GM10847 (cell line): ENCODE measurements around the gene CHERP.

Experiments
- POLR2A ChIP-seq: IDR thresholded peaks from 2 replicates; pipeline ENCODE4 v1.6.1; 2011; ENCODE audit not compliant: insufficient read length; ENCODE audit errors: extremely low read depth

CHERP gene

DNA sequence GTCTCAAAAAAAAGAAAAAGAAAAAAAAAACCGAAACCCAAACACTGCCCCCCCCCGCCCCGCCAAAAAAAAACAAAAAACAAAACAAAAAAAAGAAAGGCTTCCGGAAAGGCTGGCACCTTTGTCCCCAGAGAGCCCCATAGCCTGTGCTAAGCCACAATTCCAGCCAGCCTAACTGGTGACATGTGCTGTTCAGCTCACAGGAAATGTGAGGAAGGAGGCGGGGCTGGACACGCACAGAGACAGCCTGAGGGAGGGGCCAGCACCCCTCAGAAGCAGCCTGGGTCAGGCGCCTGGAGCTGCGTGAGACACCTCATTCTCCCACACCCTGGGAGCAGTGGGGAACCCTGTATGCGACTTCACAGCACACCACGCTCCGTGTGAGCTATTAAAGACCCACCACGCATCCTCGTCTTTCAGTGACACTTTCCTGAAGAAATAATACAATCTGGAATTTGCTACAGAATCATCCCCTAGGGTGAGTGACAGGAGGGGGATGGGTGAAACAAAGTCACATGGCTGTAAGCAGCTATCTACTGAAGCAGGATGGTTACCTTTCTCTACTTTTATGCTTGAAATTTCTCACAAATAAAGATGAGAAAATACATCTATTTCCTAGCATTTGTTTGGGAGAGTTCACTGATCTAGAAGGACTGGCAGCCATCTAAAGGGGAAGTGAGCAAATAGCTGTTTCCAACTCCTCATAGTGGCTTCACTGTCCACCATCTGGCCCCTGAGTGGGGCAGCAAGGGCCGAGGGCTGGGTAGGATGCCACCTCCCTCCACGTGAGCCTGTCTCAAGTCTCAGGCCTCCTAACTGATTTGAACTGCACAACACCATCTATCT lies 42.2 kb upstream of the CHERP start:
- TF ChIP-seq POLR2A: peak; percentile 95

GRCh38 chr19:16582486-16583261 lies 40.4 kb upstream of the CHERP start:
- TF ChIP-seq POLR2A: no peak

DNA sequence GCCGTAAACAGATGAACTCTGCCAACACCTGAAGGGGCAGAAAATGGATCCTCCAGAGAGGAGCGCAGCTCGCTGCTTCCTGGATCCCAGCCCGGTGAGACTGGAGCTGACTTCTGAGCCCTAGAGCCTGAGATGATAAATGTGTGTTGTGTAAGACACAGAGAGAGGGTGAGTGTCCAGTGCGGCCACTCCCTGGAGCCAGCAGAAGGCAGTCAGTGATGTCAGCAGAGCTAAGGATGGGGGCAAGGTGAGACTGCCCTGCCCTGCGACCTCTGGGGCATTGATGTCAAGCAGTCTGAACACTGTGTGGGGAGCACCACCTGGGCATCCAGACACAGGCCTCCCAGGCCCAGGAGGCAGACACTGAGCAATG lies 39.7 kb upstream of the CHERP start:
- TF ChIP-seq POLR2A: no peak

- no peak for TF ChIP-seq POLR2A
Measured at GRCh38 chr19:16581145-16581970, 39.1 kb upstream of the CHERP start.

DNA sequence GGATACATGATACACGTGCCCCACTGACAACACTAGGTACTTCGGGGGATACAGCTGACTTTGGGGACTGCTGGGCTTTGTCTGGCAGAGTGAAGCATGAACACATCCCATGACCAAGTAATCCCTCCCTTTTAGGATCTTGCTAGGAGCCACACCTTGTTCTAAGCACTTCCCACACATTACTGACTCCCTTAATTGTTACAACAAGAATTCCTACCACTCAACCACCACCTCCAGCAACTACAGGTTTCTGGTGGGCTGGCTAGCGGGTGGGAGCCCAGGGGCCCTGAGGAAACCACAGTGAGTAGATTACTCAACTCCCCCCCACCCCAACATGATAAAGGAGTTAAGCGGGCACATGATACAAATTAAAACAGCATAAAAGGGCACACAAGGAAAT lies 37.1 kb upstream of the CHERP start:
- no peak for TF ChIP-seq POLR2A

GRCh38 chr19:16577531-16577985 lies 35.3 kb upstream of the CHERP start:
- TF ChIP-seq POLR2A: no peak

- no peak for TF ChIP-seq POLR2A
Measured at GRCh38 chr19:16576690-16577530, 34.7 kb upstream of the CHERP start.

DNA sequence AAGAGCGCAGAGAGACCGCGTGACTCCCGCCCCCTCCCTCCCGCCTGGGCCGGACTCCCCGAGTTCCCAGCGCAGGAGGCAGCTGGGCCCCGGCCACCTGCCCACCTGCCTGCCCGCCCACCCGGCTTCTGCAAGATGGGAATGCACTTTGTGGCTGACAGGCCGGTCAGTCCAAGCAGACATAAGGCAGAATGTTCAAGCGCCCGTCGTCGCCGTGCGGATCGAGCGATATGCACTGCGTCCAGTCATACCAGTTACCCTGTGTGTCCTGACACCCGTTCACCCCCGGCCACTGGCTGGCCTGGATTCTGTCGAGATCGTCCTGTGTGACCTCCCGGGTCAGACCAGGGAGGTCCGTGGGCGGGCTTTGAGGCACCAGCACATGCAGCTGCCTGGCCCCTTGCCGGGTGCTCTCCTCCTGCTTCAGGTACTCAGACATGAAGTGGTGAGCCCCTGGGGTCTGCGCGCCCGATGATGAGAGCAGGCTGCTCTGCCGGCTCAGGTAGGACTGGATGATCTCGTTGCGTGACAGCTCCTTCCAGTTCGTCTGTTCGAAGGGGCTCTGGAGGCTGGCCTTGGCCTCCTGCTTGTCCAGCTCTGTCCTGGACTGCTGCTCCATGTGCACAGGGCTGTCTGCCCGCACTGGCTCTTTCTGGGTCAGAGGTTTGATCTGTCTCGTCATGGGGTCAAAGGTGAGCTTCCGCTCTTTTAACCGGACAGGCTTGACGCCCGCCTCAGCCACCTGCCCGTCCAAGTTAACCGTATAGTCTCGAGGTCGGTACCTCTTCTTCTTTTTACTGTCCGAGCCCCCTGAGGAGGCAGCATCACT lies 33.8 kb upstream of the CHERP start:
- TF ChIP-seq POLR2A: peak; percentile 14

DNA sequence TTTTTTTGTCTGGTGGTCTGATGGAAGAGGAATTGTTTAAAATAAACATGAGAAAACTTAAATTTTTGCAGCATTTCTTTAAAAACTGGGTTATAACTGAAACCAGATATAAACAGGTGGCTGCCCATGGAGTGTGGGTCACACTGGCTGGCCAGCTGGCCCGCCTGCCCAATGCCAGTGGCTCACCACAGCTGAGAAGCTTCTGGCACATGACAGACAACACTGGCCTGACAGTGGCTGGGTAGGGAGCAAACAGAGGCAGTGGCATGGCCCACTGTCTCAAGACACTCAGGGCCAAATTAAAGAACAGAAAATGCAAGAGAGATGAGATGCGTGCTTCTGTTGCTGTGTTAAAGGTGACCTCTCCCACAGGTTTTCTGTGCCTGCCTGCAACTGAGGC lies 33.0 kb upstream of the CHERP start:
- TF ChIP-seq POLR2A: no peak

GRCh38 chr19:16573925-16574324 lies 31.7 kb upstream of the CHERP start:
- TF ChIP-seq POLR2A: no peak

DNA sequence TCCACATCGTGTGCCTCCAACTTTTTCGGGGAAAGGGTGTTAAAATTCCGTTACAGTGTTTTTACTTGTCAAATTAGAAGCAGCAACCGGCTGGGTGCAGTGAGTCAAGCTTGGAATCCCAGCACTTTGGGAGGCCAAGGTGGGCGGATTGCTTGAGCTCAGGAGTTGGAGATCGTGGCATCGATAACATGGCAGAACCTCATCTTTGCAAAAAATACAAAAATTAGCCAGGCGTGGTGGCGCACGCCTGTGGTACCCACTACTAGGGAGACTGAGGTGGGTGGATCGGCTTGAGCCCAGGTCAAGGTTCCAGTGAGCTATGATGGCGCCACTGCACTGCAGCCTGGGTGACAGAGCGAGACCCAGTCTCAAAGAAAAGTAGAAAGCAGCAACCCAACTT lies 31.1 kb upstream of the CHERP start:
- no peak for TF ChIP-seq POLR2A

DNA sequence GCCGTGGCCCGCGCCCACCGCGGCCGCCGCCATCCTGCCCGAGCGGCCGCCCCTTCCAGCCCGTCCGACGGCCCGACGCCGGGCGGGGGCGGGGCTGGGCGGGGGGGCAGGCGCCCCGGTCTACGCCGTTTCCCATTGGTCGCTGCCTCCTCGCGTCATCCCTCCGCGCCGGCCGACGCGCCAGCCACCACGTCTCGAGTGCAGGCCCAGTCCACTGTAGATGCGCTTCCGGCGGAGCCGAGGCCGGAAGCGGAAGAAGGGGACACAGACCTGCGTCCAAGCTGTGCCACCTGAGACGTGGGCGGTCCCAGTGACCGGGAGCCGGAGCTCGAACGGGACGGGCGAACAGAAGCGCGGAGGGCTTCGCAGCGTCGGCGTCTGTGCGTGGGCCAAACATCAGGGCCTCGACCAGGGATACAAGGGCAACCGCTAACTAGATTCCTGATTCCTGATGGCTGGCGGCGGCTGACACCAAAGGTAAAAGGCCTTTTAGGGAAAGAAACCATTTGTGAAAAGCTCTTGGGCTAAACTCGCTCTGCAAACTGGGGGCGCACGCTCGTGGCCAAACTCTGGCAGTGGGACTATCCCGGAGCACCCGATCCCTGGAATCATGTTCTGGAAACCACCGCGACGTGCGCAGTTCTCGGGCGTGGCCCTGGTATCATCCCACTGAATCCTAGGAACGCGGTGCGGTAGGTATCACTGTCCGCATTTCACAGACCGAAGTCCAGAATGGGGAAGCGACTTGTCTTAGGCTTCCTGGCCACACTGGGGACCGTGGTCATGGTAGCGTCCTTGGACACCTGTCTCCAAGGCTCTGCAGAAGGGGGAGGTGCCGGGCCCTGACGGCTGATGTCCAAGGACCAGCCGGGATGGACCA lies 30.3 kb upstream of the CHERP start, which contains the start of gene SLC35E1:
Gene SLC35E1 (minus strand): TSS at position 84 of the 880 bp plus-strand sequence. CDS start 51 bp downstream, at position 33.
- TF ChIP-seq POLR2A: peak; percentile 70
